ENCODE measurements around the gene HVCN1.
"Not testable (repeated sequence)": the region's sequence is repeated elsewhere in the genome, so short reads cannot be mapped to it uniquely, and the experiment has no call there.

HVCN1 gene

DNA sequence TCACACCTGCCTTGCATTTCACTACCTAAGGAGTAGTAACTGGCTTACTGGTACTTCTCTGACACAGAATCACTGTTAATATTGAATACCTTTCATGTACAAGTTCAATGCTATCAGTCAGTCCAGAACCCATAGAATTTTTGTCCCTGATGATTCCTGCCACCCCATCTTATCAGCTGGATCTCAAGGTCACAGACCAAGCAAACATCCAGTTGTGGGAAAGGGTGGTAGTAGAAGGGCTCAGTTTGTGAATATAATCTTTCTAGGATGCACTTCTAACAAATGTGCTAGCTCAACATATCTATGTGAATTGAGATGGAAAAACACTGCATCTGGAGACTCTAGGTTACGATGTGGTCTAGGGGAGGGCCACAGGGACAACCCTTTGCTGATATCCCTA, 39.7 kb upstream of the HVCN1 start:
- H3K27ac ChIP-seq: no peak overlapping the region
- no peak for TF ChIP-seq ZFX (IDR thresholded peaks at IDR 0.05; ENCODE audit: borderline replicate concordance)
- TF ChIP-seq, protein P1, sequence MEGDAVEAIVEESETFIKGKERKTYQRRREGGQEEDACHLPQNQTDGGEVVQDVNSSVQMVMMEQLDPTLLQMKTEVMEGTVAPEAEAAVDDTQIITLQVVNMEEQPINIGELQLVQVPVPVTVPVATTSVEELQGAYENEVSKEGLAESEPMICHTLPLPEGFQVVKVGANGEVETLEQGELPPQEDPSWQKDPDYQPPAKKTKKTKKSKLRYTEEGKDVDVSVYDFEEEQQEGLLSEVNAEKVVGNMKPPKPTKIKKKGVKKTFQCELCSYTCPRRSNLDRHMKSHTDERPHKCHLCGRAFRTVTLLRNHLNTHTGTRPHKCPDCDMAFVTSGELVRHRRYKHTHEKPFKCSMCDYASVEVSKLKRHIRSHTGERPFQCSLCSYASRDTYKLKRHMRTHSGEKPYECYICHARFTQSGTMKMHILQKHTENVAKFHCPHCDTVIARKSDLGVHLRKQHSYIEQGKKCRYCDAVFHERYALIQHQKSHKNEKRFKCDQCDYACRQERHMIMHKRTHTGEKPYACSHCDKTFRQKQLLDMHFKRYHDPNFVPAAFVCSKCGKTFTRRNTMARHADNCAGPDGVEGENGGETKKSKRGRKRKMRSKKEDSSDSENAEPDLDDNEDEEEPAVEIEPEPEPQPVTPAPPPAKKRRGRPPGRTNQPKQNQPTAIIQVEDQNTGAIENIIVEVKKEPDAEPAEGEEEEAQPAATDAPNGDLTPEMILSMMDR (IDR thresholded peaks at IDR 0.05): no peak

GRCh38 chr12:110726708-110727369, 37.9 kb upstream of the HVCN1 start:
- TF ChIP-seq, protein P1 (IDR thresholded peaks at IDR 0.05): no peak
- TF ChIP-seq ZFX (IDR thresholded peaks at IDR 0.05; ENCODE audit: borderline replicate concordance): no peak

GRCh38 chr12:110726028-110726427, 37.1 kb upstream of the HVCN1 start:
- no peak overlapping the region for H3K27ac ChIP-seq

More at GRCh38 chr12:110726708-110727369, 37.9 kb upstream of the HVCN1 start:
- no peak overlapping the region for H3K27ac ChIP-seq

GRCh38 chr12:110725267-110725666, 36.4 kb upstream of the HVCN1 start:
- TF ChIP-seq, protein P1 (IDR thresholded peaks at IDR 0.05): no peak
- TF ChIP-seq ZFX (IDR thresholded peaks at IDR 0.05; ENCODE audit: borderline replicate concordance): no peak
- no peak overlapping the region for H3K27ac ChIP-seq

More at GRCh38 chr12:110726028-110726427, 37.1 kb upstream of the HVCN1 start:
- TF ChIP-seq ZFX (IDR thresholded peaks at IDR 0.05; ENCODE audit: borderline replicate concordance): no peak
- TF ChIP-seq, protein P1 (IDR thresholded peaks at IDR 0.05): no peak

GRCh38 chr12:110722892-110723291, 34.0 kb upstream of the HVCN1 start:
- H3K27ac ChIP-seq: not testable (repeated sequence)

DNA sequence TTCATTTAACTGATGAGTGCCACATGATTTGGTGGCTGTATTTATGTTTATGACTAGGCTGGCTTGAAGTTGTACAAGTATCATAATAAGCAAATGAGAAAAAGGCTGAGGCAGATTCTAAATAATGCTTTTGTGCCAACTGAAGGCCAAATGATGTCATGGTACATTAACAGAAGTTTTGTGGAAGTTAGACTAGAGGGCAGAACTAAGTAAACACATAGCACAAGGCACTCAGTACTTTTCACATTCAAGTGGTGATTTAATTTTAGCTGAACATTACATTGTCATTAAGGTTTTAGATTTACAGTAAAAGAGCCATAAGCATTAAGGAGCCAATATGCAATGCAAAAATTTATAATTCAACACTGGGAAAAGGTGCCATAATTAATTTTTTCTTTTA, 32.7 kb upstream of the HVCN1 start:
- no peak overlapping the region for H3K27ac ChIP-seq
- TF ChIP-seq ZFX (IDR thresholded peaks at IDR 0.05; ENCODE audit: borderline replicate concordance): no peak
- TF ChIP-seq, protein P1 (IDR thresholded peaks at IDR 0.05): no peak

DNA sequence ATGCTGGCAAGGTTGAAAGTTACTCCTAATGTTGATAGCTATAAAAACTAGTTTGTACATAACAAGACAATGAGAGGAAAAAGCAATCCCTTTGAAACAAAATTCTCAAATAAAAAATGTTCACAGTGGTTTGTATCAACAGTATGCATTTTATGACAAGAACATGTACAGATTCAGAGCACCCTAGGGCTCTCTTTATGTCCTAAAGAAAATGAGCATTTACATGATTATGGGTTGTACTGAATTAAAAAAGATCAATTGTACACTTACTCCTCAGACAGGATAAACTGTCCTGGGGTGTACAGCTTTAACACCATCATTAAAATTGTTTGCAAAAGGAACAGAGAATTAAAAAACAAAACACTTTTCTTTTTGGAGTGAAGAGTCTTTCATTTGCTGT, 31.6 kb upstream of the HVCN1 start:
- H3K27ac ChIP-seq: no peak overlapping the region
- TF ChIP-seq, protein P1 (IDR thresholded peaks at IDR 0.05): no peak
- TF ChIP-seq ZFX (IDR thresholded peaks at IDR 0.05; ENCODE audit: borderline replicate concordance): no peak

All from 22Rv1 (cell line).